Left cardiac atrium (tissue), 4 donors: ENCODE data around the gene BABAM1. TPM values are rescaled to one million over a fixed set of nuclear protein-coding genes. Genes with fewer than 3 reads are reported as not detected.

Source experiments
- ATAC-seq, 2 donors: fragments of 200-7000 bp; cut with Tn5 transposase; one replicate each; pipeline ENCODE4 v1.9.1; 2020; ENCODE audit warnings: mild to moderate bottlenecking in 2 of 2, moderate library complexity in 2 of 2
- DNase-seq: peaks from one replicate; pipeline ENCODE4 v3.0.0-alpha.2; 2020
- intact Hi-C, 2 donors: fragments of 100-400 bp; cut with DNase I; formaldehyde crosslinking; loops; one replicate each; pipeline versions ENCODE4 v1.14.1 to v1.15.1; 2022 to 2023
- total RNA-seq, 2 donors: library from RNA; stranded (reverse); fragmentation: NEBNext Ultra II Directional; extraction: Animal tissue kit (Norgen Biotek cat#: 25700); gene quantifications; one replicate each; pipeline ENCODE4 v1.2.1, GENCODE V29; 2021
- donor health status: DM: no; HTN: yes; CAD: no.
- donor health status: DM: no; HTN: yes; CAD: no; lungs with severe emphysema.
- donor health status: DM: yes; HTN: yes; CAD: no.
- donor health status: Dilated cardiomyopathy.

BABAM1 gene
- total RNA-seq, 2 donors from 2014 or later = 67.2 to 68.3 TPM

GRCh38 chr19:17327654-17328516, 60.6 kb downstream of the BABAM1 start:
- intact Hi-C loops = no loop called here
- DNase-seq (peak; percentile 79), ATAC-seq (peak; percentile 35 to 78)

Other genes with a start within 250 kb of the BABAM1 start
- gene CPAMD8, start 240.6 kb upstream of the BABAM1 start, total RNA-seq = 10 to 100 TPM in 1 of 2 donors, 1 to 10 TPM in 1; 8.9 to 11.3 TPM
- gene HAUS8, start 192.0 kb upstream of the BABAM1 start, total RNA-seq = 1 to 10 TPM; 3.9 to 5.0 TPM
- gene MYO9B, start 191.7 kb upstream of the BABAM1 start, total RNA-seq = 10 to 100 TPM; 32.5 to 44.6 TPM
- gene USE1, start 52.1 kb upstream of the BABAM1 start, total RNA-seq = 10 to 100 TPM; 22.5 to 23.4 TPM
- 10 to 100 TPM; 18.7 to 25.3 TPM for gene OCEL1, start 41.2 kb upstream of the BABAM1 start, total RNA-seq
- gene NR2F6, start 21.5 kb upstream of the BABAM1 start, total RNA-seq = 10 to 100 TPM; 40.5 to 49.9 TPM
- 1 to 10 TPM; 6.5 to 6.7 TPM for gene USHBP1, start 2.7 kb upstream of the BABAM1 start, total RNA-seq
- gene ANKLE1, start 14.5 kb downstream of the BABAM1 start, total RNA-seq = under 1 TPM; 0.37 to 0.47 TPM
- gene ABHD8, start 36.0 kb downstream of the BABAM1 start, total RNA-seq = 10 to 100 TPM; 11.2 to 11.6 TPM
- gene MRPL34, start 38.4 kb downstream of the BABAM1 start, total RNA-seq = 100 to 1,000 TPM; 147 to 152 TPM
- 10 to 100 TPM; 27.5 to 33.3 TPM for gene DDA1, start 42.1 kb downstream of the BABAM1 start, total RNA-seq
- 1 to 10 TPM; 9.5 to 10.0 TPM for gene ANO8, start 67.4 kb downstream of the BABAM1 start, total RNA-seq
- gene GTPBP3, start 70.1 kb downstream of the BABAM1 start, total RNA-seq = 10 to 100 TPM in 1 of 2 donors, 1 to 10 TPM in 1; 9.7 to 12.8 TPM
- 100 to 1,000 TPM; 102 to 137 TPM for gene PLVAP, start 109.9 kb downstream of the BABAM1 start, total RNA-seq
- not detected for gene CCDC194, start 126.8 kb downstream of the BABAM1 start, total RNA-seq
- gene BST2, start 138.2 kb downstream of the BABAM1 start, total RNA-seq = 10 to 100 TPM; 56.9 to 72.6 TPM
- 10 to 100 TPM; 22.6 to 24.8 TPM for gene MVB12A, start 152.6 kb downstream of the BABAM1 start, total RNA-seq
- gene TMEM221, start 181.2 kb downstream of the BABAM1 start, total RNA-seq = under 1 TPM; 0.18 to 0.21 TPM
- under 1 TPM in 1 of 2 donors, not detected in 1; 0.56 TPM for gene NXNL1, start 193.5 kb downstream of the BABAM1 start, total RNA-seq
- gene SLC27A1, start 203.1 kb downstream of the BABAM1 start, total RNA-seq = 10 to 100 TPM; 33.4 to 55.1 TPM
- gene PGLS, start 244.2 kb downstream of the BABAM1 start, total RNA-seq = 10 to 100 TPM; 28.6 to 37.3 TPM